ENCODE data around the gene PTTG1IP. TPM values are rescaled to one million over a fixed set of nuclear protein-coding genes. Genes with fewer than 3 reads are reported as not detected.

PTTG1IP gene
- total and polyA plus RNA-seq, 2 of the 4 experiments (the other 2 are of a cell fraction): 167 to 194 TPM

DNA sequence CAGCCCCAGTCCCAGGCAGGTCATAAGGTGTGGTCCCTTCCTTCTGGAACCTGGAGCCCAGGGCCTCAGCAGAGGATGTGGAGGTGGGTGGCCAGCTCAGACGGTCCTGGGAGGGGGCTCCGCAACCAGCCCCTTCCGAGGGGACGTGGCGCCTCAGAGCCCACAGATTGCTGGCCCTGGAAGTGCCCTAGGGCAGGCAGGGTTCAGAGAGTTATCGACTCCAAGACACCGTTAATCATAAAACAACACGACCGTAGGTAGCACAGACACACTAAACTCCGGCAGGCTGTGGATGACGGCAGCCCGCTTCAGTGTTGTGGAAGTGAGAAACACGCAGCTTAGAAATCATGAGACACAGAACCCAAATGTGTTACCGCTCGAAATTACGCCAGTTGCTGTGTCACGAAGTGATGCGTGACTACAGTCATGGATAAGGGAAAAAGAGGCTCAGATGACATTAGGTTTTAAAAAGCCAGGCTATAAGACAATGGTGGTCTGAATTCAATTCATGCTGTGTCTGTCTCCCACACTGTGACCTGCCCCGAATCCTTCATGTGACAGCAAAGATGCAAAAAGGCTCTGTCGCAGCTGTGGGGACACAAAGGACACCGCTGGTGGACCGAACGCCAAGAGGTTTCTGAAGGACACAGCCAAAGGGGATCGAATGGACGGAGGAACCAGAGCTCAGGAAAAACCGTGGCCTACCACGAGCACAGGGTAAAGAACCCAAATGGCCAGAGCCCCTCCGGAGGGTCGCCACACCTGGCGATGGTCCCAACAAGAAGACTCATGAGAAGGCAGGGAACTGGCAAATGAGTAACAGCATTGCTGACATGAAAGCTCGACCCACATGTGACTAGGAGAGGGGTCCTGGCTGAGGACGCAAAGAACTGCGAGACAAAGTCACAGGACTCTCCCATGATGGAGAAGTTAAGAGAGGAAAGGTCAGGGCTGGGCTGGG lies 53.9 kb downstream of the PTTG1IP start:
- Histone ChIP-seq H3K4me2 (ENCODE audit: low read depth, low read length) (no peak overlapping the region), H3K9ac (ENCODE audit: low read depth, low read length) (no peak overlapping the region), H3K4me1 (ENCODE audit: control insufficient read depth, insufficient read depth, low read length) (peaks cover 8% of the 10 kb centered on the region; the same call in 1 of the 2 replicates), H3K4ac (ENCODE audit: low read depth, low read length) (no peak overlapping the region), H3K79me1 (ENCODE audit: low read depth in 1 of 2, low read length in 2 of 2) (peaks cover 12 to 39% of the 10 kb centered on the region in 2 experiments), H3K27me3 (ENCODE audit: control insufficient read depth, insufficient read depth, low read length) (no peaks in the 10 kb centered on the region), H2BK15ac (ENCODE audit: low read depth, low read length) (no peak overlapping the region), H4K5ac (ENCODE audit: low read depth, low read length) (no peak overlapping the region), H4K91ac (ENCODE audit: insufficient read depth, low read depth, low read length) (no peak overlapping the region), H3K18ac (ENCODE audit: low read depth, low read length) (no peak overlapping the region), H2BK120ac (ENCODE audit: low read depth, low read length) (no peak overlapping the region), H4K20me1 (ENCODE audit: insufficient read depth, low read length) (peaks cover 29% of the 10 kb centered on the region), H3K4me3 (ENCODE audit: insufficient read depth, low read depth, low read length) (no peak overlapping the region), H2BK20ac (ENCODE audit: low read depth, low read length) (no peak overlapping the region), H2BK5ac (ENCODE audit: low read depth, low read length, poor library complexity, severe bottlenecking) (no peak overlapping the region), H4K8ac (ENCODE audit: low read depth in 2 of 2, low read length in 2 of 2) (no peak overlapping the region), H2AK5ac (ENCODE audit: low read depth, low read length) (peak overlapping the region; percentile 43), H2AK9ac (replicated peaks; ENCODE audit: low read depth, low read length, poor library complexity) (peak overlapping the region; percentile 95), H3K56ac (ENCODE audit: extremely low read depth, insufficient read depth, low read length) (no peak overlapping the region), H3K14ac (replicated peaks; ENCODE audit: low read depth, low read length) (no peak overlapping the region), H3K9me1 (ENCODE audit: insufficient read depth, low read length) (peaks cover 8% of the 10 kb centered on the region), H3K9me3 (ENCODE audit: control insufficient read depth, insufficient read depth, low read length) (peaks cover 39% of the 10 kb centered on the region), H3K36me3 (ENCODE audit: control insufficient read depth, insufficient read depth, low read length) (no peaks in the 10 kb centered on the region), H3K23ac (ENCODE audit: low read depth, low read length) (no peak overlapping the region), H2AFZ (replicated peaks; ENCODE audit: low read length, poor library complexity) (no peak overlapping the region), H3K27ac (ENCODE audit: insufficient read depth, low read length) (no peak overlapping the region)
- in situ Hi-C loops (cut with MboI; ENCODE audit: low sequenced_read_pairs) (loop anchor here (25.0 kb wide), 1 partner anchor 293 kb away; no protein-coding TSS in a partner anchor), dilution Hi-C loops (cut with HindIII; ENCODE audit: low sequenced_read_pairs, unreplicated experiment) (no loop called here), intact Hi-C loops (cut with micrococcal nuclease) (loop anchor here (5.0 kb wide), 1 partner anchor 53 kb away; the partner anchor contains the start of gene PTTG1IP)
- no peak for DNase-seq
- CTCF ChIA-PET: no interaction called here
- no TSS peak for BruUV-seq (replicated peaks)
- POLR2A ChIA-PET (ENCODE audit: unreplicated experiment): no interaction called here
- no peak for TF ChIP-seq MAZ (IDR thresholded peaks at IDR 0.05; ENCODE audit: borderline replicate concordance, low read depth, low read length)
- TF ChIP-seq, protein P1, sequence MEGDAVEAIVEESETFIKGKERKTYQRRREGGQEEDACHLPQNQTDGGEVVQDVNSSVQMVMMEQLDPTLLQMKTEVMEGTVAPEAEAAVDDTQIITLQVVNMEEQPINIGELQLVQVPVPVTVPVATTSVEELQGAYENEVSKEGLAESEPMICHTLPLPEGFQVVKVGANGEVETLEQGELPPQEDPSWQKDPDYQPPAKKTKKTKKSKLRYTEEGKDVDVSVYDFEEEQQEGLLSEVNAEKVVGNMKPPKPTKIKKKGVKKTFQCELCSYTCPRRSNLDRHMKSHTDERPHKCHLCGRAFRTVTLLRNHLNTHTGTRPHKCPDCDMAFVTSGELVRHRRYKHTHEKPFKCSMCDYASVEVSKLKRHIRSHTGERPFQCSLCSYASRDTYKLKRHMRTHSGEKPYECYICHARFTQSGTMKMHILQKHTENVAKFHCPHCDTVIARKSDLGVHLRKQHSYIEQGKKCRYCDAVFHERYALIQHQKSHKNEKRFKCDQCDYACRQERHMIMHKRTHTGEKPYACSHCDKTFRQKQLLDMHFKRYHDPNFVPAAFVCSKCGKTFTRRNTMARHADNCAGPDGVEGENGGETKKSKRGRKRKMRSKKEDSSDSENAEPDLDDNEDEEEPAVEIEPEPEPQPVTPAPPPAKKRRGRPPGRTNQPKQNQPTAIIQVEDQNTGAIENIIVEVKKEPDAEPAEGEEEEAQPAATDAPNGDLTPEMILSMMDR (conservative IDR thresholded peaks at IDR 0.05; ENCODE audit: low read depth, low read length): no peak
- WGBS, 2 experiments (ENCODE audit: extremely low coverage in 2 of 2, insufficient read length in 1 of 2): 99% methylated on average over 21 of the region's 33 CpGs; no CpG with 5 or more reads in 1 of the 2 experiments
- no peak for ATAC-seq (ENCODE audit: low read depth)

Measured in IMR-90 (cell line).